ENCODE measurements around the gene EML2.

EML2 gene

GRCh38 chr19:45676851-45677263 lies 37.7 kb upstream of the EML2 start:
- no peak for TF ChIP-seq CTCF (conservative IDR thresholded peaks at IDR 0.05)

GRCh38 chr19:45674946-45675345 lies 35.7 kb upstream of the EML2 start:
- TF ChIP-seq CTCF (conservative IDR thresholded peaks at IDR 0.05), result no peak

More at GRCh38 chr19:45676851-45677263, 37.7 kb upstream of the EML2 start:
- H3K27ac ChIP-seq, result no peak overlapping the region; the same call in 1 of the 2 replicates

GRCh38 chr19:45670670-45671453 lies 31.7 kb upstream of the EML2 start:
- TF ChIP-seq CTCF (conservative IDR thresholded peaks at IDR 0.05), result no peak

More at GRCh38 chr19:45674946-45675345, 35.7 kb upstream of the EML2 start:
- H3K27ac ChIP-seq, result no peak overlapping the region

GRCh38 chr19:45668342-45668871 lies 29.2 kb upstream of the EML2 start:
- H3K27ac ChIP-seq, result peak overlapping the region; percentile 10; the same call in 1 of the 2 replicates
- no peak for TF ChIP-seq CTCF (conservative IDR thresholded peaks at IDR 0.05)

More at GRCh38 chr19:45670670-45671453, 31.7 kb upstream of the EML2 start:
- H3K27ac ChIP-seq, result no peak overlapping the region

DNA sequence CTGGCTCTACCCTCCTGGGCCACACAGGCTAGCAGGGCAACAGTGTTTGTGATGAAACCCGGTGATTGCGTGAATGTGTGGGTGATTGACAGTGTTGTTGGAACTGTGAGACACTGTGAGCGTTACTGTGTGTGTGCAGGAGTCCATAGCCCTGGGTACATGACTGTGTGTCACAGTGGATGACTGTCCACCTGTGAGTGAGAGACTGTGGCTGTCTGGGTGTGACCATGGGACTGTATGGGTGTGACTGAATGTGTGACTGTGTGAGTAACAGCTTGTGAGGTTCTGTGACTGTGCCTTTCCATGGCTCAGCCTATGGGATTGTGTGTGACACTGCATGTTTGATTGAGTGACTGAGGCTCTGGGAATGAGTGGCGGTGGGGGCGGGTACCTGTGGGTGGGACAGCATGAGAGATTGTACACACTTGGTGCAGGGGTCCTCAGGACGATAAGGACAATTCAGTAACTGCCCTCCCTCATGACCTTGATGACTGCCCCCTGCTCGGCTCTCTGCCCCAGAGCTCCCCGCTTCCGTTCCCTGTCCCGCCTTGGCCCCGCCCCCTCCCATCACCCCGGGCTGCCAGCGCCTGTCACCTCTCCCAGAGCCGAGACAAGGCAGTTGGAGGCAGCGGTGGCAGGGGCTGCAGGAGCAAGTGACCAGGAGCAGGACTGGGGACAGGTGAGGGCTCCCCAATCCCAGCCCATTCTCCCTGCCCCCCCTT lies 28.6 kb upstream of the EML2 start, which contains the start of gene GIPR:
GIPR (plus strand) TSS at position 602 of the 722 bp plus-strand sequence. CDS start 1,300 bp downstream, outside the sequence.
- H3K27ac ChIP-seq, result peak within 1 kb of the TSS; percentile 10; the same call in 1 of the 2 replicates
- no peak for TF ChIP-seq CTCF (conservative IDR thresholded peaks at IDR 0.05)

DNA sequence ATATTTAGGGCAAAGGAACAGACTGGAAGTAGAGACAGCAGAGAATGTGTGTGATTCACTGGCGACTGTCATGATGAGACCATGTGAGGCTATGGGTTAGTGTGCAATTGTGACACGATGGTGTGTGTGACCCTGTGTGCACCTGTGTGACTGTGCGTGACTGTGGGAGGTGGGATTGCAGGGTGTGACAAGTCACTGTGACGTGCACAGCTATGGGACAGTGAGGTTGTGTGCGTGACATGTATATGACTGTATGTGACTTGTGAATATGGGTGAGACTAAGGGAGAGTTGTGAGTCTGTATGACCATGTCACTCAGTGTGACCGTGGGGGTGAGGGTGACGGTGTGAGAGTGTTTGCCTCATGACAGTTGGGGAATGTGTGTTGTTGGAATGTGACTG lies 25.4 kb upstream of the EML2 start:
- no peak overlapping the region for H3K27ac ChIP-seq
- no peak for TF ChIP-seq CTCF (conservative IDR thresholded peaks at IDR 0.05)

- no peak for TF ChIP-seq CTCF (conservative IDR thresholded peaks at IDR 0.05)
- H3K27ac ChIP-seq, result no peak overlapping the region
Measured at GRCh38 chr19:45663800-45664199, 24.6 kb upstream of the EML2 start.
